Naive thymus-derived CD4-positive, alpha-beta T cell (primary cell): ENCODE results near the gene WDR27. TPM values are rescaled to one million over a fixed set of nuclear protein-coding genes. Genes with fewer than 3 reads are reported as not detected.

Experiments used
- ATAC-seq: fragments of 150-1000 bp; cut with Tn5 transposase; 2 replicates; pipeline ENCODE4 v1.10.0; 2021; ENCODE audit warnings: mild to moderate bottlenecking, moderate library complexity
- CTCF ChIA-PET: fragments of 350-600 bp; sonication (Branson Sonifier 250); formaldehyde crosslinking; loops from one replicate; lab custom pipeline; 2021; ENCODE audit warnings: antibody characterized with exemption; lab: Charles Lee
- POLR2A ChIA-PET: fragments of 350-600 bp; sonication (Branson Sonifier 250); formaldehyde crosslinking; loops from one replicate; lab custom pipeline; 2021; ENCODE audit warnings: antibody characterized with exemption, inconsistent platforms; lab: Charles Lee
- DNase-seq, 9 donors: peaks; one replicate each; pipeline versions ENCODE4 v3.0.0 to v3.0.0-alpha.2; 2020 to 2022; ENCODE audit warnings: mixed read lengths in 1 of 9
- H3K27ac ChIP-seq: one replicate; pipeline ENCODE4 v1.7.0; 2013; ENCODE audit warnings: mild to moderate bottlenecking, low read depth, low read length, moderate library complexity
- H3K27me3 ChIP-seq, 2 donors: one replicate each; pipeline ENCODE4 v1.7.0; 2013; ENCODE audit warnings: low read length in 2 of 2, mild to moderate bottlenecking in 2 of 2, moderate library complexity in 2 of 2; ENCODE audit not compliant: control insufficient read depth in 2 of 2, insufficient read depth in 2 of 2
- H3K36me3 ChIP-seq, 3 experiments: 1 replicate in 2 of 3; 2 replicates in 1 of 3; pipeline ENCODE4 v1.7.0; 2013; ENCODE audit warnings: low read length in 3 of 3, mild to moderate bottlenecking in 3 of 3, moderate library complexity in 1 of 3; ENCODE audit not compliant: insufficient read depth in 3 of 3, control insufficient read depth in 2 of 3
- H3K4me1 ChIP-seq, 2 donors: one replicate each; pipeline ENCODE4 v1.7.0; 2013; ENCODE audit warnings: low read length in 2 of 2, mild to moderate bottlenecking in 2 of 2, moderate library complexity in 1 of 2; ENCODE audit not compliant: control insufficient read depth in 2 of 2, insufficient read depth in 2 of 2
- H3K4me3 ChIP-seq: 2 replicates; pipeline ENCODE4 v1.7.0; 2013; ENCODE audit warnings: mild to moderate bottlenecking, low read length
- H3K9me3 ChIP-seq, 3 experiments: 1 replicate in 2 of 3; 2 replicates in 1 of 3; pipeline ENCODE4 v1.7.0; 2013; ENCODE audit warnings: low read length in 3 of 3; ENCODE audit not compliant: control insufficient read depth in 2 of 3
- H3K27ac Mint-ChIP-seq, 9 donors: one replicate each; pipeline ENCODE4 v1.8.0; 2020 to 2022; ENCODE audit warnings: mixed read lengths in 9 of 9, mild to moderate bottlenecking in 8 of 9, moderate library complexity in 5 of 9, inconsistent platforms in 2 of 9
- H3K27me3 Mint-ChIP-seq, 5 donors: one replicate each; pipeline ENCODE4 v1.8.0; 2021 to 2022; ENCODE audit warnings: mixed read lengths in 5 of 5, mild to moderate bottlenecking in 1 of 5
- H3K36me3 Mint-ChIP-seq, 5 donors: one replicate each; pipeline ENCODE4 v1.8.0; 2020 to 2022; ENCODE audit warnings: mixed read lengths in 5 of 5, mild to moderate bottlenecking in 3 of 5, inconsistent platforms in 1 of 5
- H3K4me1 Mint-ChIP-seq, 7 donors: one replicate each; pipeline ENCODE4 v1.8.0; 2020 to 2022; ENCODE audit warnings: mixed read lengths in 7 of 7, mild to moderate bottlenecking in 3 of 7, inconsistent platforms in 1 of 7
- H3K4me3 Mint-ChIP-seq, 10 donors: one replicate each; pipeline ENCODE4 v1.8.0; 2020 to 2022; ENCODE audit warnings: mild to moderate bottlenecking in 10 of 10, mixed read lengths in 10 of 10, moderate library complexity in 6 of 10, inconsistent platforms in 2 of 10
- H3K9me3 Mint-ChIP-seq, 11 donors: one replicate each; pipeline ENCODE4 v1.8.0; 2020 to 2022; ENCODE audit warnings: mixed read lengths in 11 of 11, mild to moderate bottlenecking in 4 of 11, inconsistent platforms in 1 of 11, moderate library complexity in 1 of 11
- intact Hi-C, 2 donors: fragments of 100-400 bp; cut with micrococcal nuclease; formaldehyde crosslinking; loops; one replicate each; pipeline ENCODE4 v1.15.1; 2023
- polyA plus RNA-seq, 2 donors: library from polyadenylated mRNA; unstranded; fragments of 300-500 nt; fragmentation: Illumina TruSeq; gene quantifications; one replicate each; pipeline ENCODE4 v1.2.3, GENCODE V29; 2021
- total RNA-seq, 6 experiments: library from RNA in 5 of 6; stranded (reverse) in 5 of 6; gene quantifications; 1 replicate in 5 of 6; 2 replicates in 1 of 6; pipeline ENCODE4 v1.2.3 and lab custom pipeline; 2021 to 2026

Gene WDR27
- total and polyA plus RNA-seq, 7 experiments from 2014 or later = 6.7 to 89.0 (median 36.0) TPM

DNA sequence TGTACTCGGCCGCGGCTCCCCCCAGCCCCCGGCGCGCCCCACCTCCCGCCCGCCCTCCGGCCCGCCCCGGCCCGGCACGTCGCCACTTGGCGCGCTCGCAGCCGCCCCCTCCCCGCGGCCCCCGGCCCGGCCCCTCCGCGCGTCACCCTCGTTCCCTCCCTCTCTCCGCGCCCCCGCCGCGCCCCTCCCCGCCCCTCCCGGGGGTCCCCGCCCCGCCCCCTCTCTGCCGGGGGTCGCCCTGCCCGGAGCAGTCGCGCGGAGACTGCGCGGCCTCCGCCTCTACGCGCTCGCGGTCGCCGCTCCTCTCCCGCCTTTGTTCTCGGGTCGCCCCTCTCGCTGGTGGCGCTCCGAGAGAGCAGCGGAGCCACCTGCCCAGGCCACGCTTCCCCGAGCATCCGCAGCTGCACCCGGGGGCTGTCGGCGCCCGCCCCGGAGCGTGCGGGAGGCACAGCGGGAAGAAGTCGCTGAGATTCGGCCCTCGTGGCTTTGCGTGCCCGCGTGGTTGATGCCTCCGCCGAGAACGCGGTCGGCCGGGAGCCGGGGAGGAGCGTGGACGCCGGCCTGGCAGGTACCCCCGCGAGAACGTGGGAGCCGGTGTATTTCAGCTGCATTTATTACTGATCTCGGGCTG, 22.8 kb upstream of the WDR27 start, which contains the start of gene PHF10:
Gene PHF10 (minus strand): TSS at position 7 of the 631 bp plus-strand sequence. CDS start 569 bp downstream, outside the sequence.
- peak within 1 kb of the TSS; percentile 95 for H3K27ac ChIP-seq
- peaks cover 0 to 3% (median 0%) of the 10 kb centered on the region in 11 donors for H3K9me3 Mint-ChIP-seq
- intact Hi-C loops = loop anchor here (1.0 to 5.0 kb wide), 2 partner anchors 860 to 1902 kb away; partner anchors contain the start of gene PDCD2 (in 1 of the 2)
- ATAC-seq (peak; percentile 73), DNase-seq (peak; percentile 50 to 80 (median 67))
- no peaks in the 10 kb centered on the region for H3K27me3 ChIP-seq
- CTCF ChIA-PET = interaction anchor here (1.6 kb wide), 1 partner anchor 9 kb away, joined by 7 read pairs; no protein-coding TSS in a partner anchor
- peaks cover 0 to 5% (median 0%) of the 10 kb centered on the region in 3 experiments for H3K36me3 ChIP-seq
- H3K27me3 Mint-ChIP-seq = peaks cover 0 to 8% (median 0%) of the 10 kb centered on the region in 5 donors
- peak within 1 kb of the TSS; percentile 95 to 98 (median 97) for H3K27ac Mint-ChIP-seq
- H3K9me3 ChIP-seq = no peaks in the 10 kb centered on the region
- peaks cover 0 to 10% (median 4%) of the 10 kb centered on the region in 5 donors for H3K36me3 Mint-ChIP-seq
- H3K4me1 Mint-ChIP-seq = peaks cover 12 to 55% (median 46%) of the 10 kb centered on the region in 7 donors
- POLR2A ChIA-PET = interaction anchor here (0.6 to 16.5 kb wide), 7 partner anchors 20 to 860 kb away, joined by 3 to 307 read pairs (median 3); partner anchors contain the start of genes C6orf120, DYNLT2, ERMARD and PDCD2
- H3K4me3 Mint-ChIP-seq = peak within 1 kb of the TSS; percentile 87 to 97 (median 92)
- H3K4me1 ChIP-seq = peaks cover 13 to 26% of the 10 kb centered on the region in 2 donors
- peak within 1 kb of the TSS; percentile 71 for H3K4me3 ChIP-seq

DNA sequence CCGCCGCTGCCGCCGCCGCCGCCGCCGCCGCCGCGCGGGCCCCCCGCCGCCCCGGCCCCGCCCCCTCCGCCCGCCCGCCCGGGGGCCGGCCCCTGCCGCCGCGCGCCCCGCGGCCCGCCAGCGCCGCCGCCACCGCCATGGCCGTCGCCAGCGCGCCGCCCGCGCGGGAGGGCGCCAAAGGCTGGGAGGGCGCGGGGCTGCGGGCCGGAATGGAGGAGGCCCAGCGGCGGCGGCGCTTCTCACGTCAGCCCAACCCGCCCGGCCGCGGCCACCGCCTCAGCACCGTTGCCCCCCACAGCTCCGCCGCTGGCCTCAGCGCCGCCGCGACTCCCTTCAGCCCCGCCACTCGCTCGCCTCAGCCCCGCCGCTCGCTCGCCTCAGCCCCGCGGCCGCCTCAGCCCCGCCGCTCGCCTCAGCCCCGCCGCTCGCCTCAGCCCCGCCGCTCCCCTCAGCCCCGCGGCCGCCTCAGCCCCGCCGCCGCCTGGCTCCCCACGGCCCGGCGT, 22.2 kb upstream of the WDR27 start:
- Mint-ChIP-seq H3K9me3 (peaks cover 0 to 3% (median 0%) of the 10 kb centered on the region in 11 donors), H3K27me3 (peaks cover 0 to 8% (median 0%) of the 10 kb centered on the region in 5 donors), H3K36me3 (peaks cover 0 to 10% (median 6%) of the 10 kb centered on the region in 5 donors), H3K4me3 (peak overlapping the region in 7 of 10 donors; percentile 35 to 79 (median 54)), H3K4me1 (peaks cover 17 to 61% (median 51%) of the 10 kb centered on the region in 7 donors), H3K27ac (peak overlapping the region in 3 of 9 donors; percentile 37 to 67 (median 62))
- intact Hi-C loops = loop anchor here (1.0 to 5.0 kb wide), 7 partner anchors 22 to 1902 kb away; partner anchors contain the start of genes C6orf120 (in 2 of the 2), DYNLT2 (in 2 of the 2), ERMARD (in 2 of the 2) and TBP (in 2 of the 2)
- H3K4me1 ChIP-seq = peaks cover 13 to 26% of the 10 kb centered on the region in 2 donors
- DNase-seq = peak in 7 of 9 donors; percentile 22 to 68 (median 40)
- no peaks in the 10 kb centered on the region for H3K9me3 ChIP-seq
- ATAC-seq = peak; percentile 68
- ChIA-PET POLR2A (interaction anchor here (0.6 to 16.5 kb wide), 7 partner anchors 10 to 860 kb away, joined by 3 to 307 read pairs (median 3); partner anchors contain the start of genes C6orf120, DYNLT2, ERMARD and PDCD2), CTCF (interaction anchor here (1.6 kb wide), 1 partner anchor 830 kb away, joined by 3 read pairs; the partner anchor contains the start of gene TBP)
- H3K36me3 ChIP-seq = peaks cover 0 to 5% (median 0%) of the 10 kb centered on the region in 3 experiments
- no peaks in the 10 kb centered on the region for H3K27me3 ChIP-seq
- peak overlapping the region; percentile 67 for H3K27ac ChIP-seq
- H3K4me3 ChIP-seq = no peak overlapping the region

DNA sequence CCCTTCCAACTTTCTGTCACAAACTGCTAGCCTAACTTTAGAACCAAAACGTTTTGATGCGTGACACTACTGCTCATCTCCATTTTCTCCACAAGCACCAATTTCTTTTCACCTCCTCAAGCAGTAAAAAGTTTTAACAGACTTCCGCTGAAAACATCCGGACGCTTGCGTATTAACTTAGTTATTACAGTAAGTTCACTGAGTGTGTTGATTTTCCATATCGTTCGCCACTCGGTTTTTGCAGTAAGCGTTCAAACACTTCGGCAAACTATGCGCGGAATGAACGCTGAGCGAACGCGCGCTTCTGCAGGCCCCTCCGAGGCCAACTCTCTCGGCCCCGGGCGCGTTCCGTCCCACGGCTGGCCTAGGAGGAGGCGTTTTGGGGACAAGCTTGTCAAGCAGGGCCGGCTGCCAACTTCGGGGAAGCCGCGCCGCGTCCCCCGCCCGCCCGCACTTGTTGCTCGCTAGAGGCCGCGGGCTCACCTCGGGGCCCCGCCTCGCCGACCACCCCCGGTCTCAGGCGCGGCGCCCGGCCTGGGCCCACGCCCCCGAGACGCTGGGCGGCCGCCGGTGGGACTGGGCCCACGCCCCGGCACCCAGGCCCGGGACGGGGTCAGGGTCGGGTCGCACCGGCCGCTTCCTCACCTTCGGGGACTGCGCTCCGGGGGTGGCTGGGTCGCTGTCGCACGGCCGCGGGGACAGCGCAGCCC, 21.5 kb upstream of the WDR27 start:
- ChIA-PET POLR2A (interaction anchor here (0.6 to 16.5 kb wide), 8 partner anchors 11 to 861 kb away, joined by 3 to 307 read pairs (median 4); partner anchors contain the start of genes C6orf120, DYNLT2, ERMARD and PDCD2), CTCF (interaction anchor here (1.6 kb wide), 1 partner anchor 831 kb away, joined by 3 read pairs; the partner anchor contains the start of gene TBP)
- intact Hi-C loops = loop anchor here (1.0 to 5.0 kb wide), 6 partner anchors 21 to 1901 kb away; partner anchors contain the start of genes C6orf120 (in 2 of the 2), DYNLT2 (in 2 of the 2), ERMARD (in 2 of the 2) and TBP (in 2 of the 2)
- Histone ChIP-seq H3K27me3 (no peaks in the 10 kb centered on the region), H3K36me3 (peaks cover 0 to 5% (median 0%) of the 10 kb centered on the region in 3 experiments), H3K4me3 (peak overlapping the region; percentile 71), H3K9me3 (no peaks in the 10 kb centered on the region), H3K27ac (peak overlapping the region; percentile 95), H3K4me1 (peaks cover 13 to 26% of the 10 kb centered on the region in 2 donors)
- H3K27ac Mint-ChIP-seq = peak overlapping the region; percentile 95 to 98 (median 97)
- H3K4me1 Mint-ChIP-seq = peaks cover 18 to 67% (median 55%) of the 10 kb centered on the region in 7 donors
- ATAC-seq (peak; percentile 49), DNase-seq (peak; percentile 59 to 86 (median 79))
- peaks cover 0 to 10% (median 6%) of the 10 kb centered on the region in 5 donors for H3K36me3 Mint-ChIP-seq
- H3K4me3 Mint-ChIP-seq = peak overlapping the region; percentile 87 to 97 (median 92)
- peaks cover 0 to 8% (median 0%) of the 10 kb centered on the region in 5 donors for H3K27me3 Mint-ChIP-seq
- H3K9me3 Mint-ChIP-seq = peaks cover 0 to 3% (median 0%) of the 10 kb centered on the region in 11 donors

DNA sequence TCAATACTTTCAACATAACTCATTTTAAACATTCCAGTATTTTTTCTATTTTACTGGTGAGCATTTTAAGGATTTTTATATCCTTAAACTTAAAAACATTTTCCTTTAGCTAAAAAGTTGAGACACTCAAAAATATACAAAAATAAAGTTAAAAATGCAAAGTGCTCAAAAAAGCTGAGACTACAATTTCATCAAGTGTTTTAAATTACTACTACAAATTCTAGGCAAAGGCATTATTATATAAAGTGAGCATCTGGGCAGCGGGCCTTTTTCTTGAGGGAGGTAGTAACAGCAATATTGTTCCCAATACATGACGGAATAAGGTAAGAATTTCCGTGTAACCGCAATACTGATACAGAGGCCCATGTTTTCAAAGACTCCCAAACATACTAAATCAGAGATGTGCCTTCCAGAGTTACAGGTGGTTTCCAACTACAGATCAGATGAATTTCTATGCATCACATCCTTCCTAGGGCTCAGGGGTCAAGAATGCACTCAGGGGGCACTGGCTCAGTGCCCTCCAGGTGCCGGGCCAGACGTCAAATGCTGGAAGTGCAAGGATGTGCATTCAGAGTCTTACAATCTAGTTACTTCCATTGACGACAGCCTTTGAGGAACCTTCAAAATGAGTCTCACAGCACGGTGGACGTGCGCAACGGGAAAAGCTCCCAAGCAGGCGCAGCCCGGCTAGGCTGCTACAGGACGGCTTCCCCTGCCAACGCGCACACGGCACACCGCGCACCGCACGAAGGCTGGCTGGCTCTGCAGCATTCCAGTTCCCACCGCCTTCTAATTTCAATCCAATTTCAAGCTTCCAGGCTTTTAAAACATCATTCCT, 20.8 kb upstream of the WDR27 start:
- H3K27me3 Mint-ChIP-seq = peaks cover 0 to 8% (median 0%) of the 10 kb centered on the region in 5 donors
- H3K4me3 Mint-ChIP-seq = peak overlapping the region; percentile 87 to 97 (median 92)
- H3K36me3 Mint-ChIP-seq = peaks cover 0 to 10% (median 6%) of the 10 kb centered on the region in 5 donors
- Histone ChIP-seq H3K27ac (peak overlapping the region; percentile 95), H3K9me3 (no peaks in the 10 kb centered on the region), H3K4me3 (peak overlapping the region; percentile 71), H3K4me1 (peaks cover 13 to 26% of the 10 kb centered on the region in 2 donors), H3K27me3 (no peaks in the 10 kb centered on the region), H3K36me3 (peaks cover 0 to 5% (median 0%) of the 10 kb centered on the region in 3 experiments)
- ChIA-PET CTCF (interaction anchor here (0.6 to 1.6 kb wide), 4 partner anchors 14 to 844 kb away, joined by 3 to 6 read pairs (median 3); partner anchors contain the start of genes C6orf120, TBP and WDR27), POLR2A (interaction anchor here (0.7 to 16.5 kb wide), 7 partner anchors 9 to 862 kb away, joined by 3 to 307 read pairs (median 4); partner anchors contain the start of genes C6orf120, DYNLT2, ERMARD and PDCD2)
- ATAC-seq (peak; percentile 38), DNase-seq (peak in 4 of 9 donors; percentile 30 to 65 (median 39))
- peaks cover 0 to 3% (median 0%) of the 10 kb centered on the region in 11 donors for H3K9me3 Mint-ChIP-seq
- intact Hi-C loops = loop anchor here (1.0 to 5.0 kb wide), 6 partner anchors 20 to 1900 kb away; partner anchors contain the start of genes C6orf120 (in 2 of the 2), DYNLT2 (in 2 of the 2), ERMARD (in 2 of the 2) and TBP (in 2 of the 2)
- peaks cover 19 to 75% (median 55%) of the 10 kb centered on the region in 7 donors for H3K4me1 Mint-ChIP-seq
- peak overlapping the region; percentile 95 to 98 (median 97) for H3K27ac Mint-ChIP-seq
